HepG2 (cell line): Measurements from ENCODE around the gene TTN. TPM values are rescaled to one million over a fixed set of nuclear protein-coding genes. Genes with fewer than 3 reads are reported as not detected.

ENCODE experiments used
- GZF1 ChIP-seq: sonication (generic); formaldehyde crosslinking; IDR thresholded peaks from 2 replicates; pipeline ENCODE4 v1.5.1; 2020; ENCODE audit warnings: mild to moderate bottlenecking, missing genetic modification reagents
- MED13 ChIP-seq: sonication (generic); formaldehyde crosslinking; IDR thresholded peaks from 2 replicates; pipeline ENCODE4 v1.5.0; 2020; ENCODE audit warnings: missing genetic modification reagents
- NKX3-1 ChIP-seq: sonication (generic); formaldehyde crosslinking; IDR thresholded peaks from 2 replicates; pipeline ENCODE4 v1.5.0; 2020; ENCODE audit warnings: missing genetic modification reagents
- PHB2 ChIP-seq: fragments of 450-650 bp; IDR thresholded peaks from 2 replicates; pipeline ENCODE4 v1.6.1; 2018; ENCODE audit not compliant: partially characterized antibody
- PRPF4 ChIP-seq: fragments of 200-400 bp; formaldehyde crosslinking; IDR thresholded peaks from 2 replicates; pipeline ENCODE4 v1.6.1; 2016; ENCODE audit warnings: low read length, low read depth; ENCODE audit not compliant: poor library complexity, severe bottlenecking
- RARA ChIP-seq: IDR thresholded peaks from 2 replicates; pipeline ENCODE4 v1.6.1; 2016; ENCODE audit warnings: missing genetic modification reagents, missing compliant biosample characterization
- SATB2 ChIP-seq: sonication (generic); formaldehyde crosslinking; IDR thresholded peaks from 2 replicates; pipeline ENCODE4 v1.5.0; 2020; ENCODE audit warnings: missing genetic modification reagents
- SMARCE1 ChIP-seq: fragments of 450-650 bp; IDR thresholded peaks from 2 replicates; pipeline ENCODE4 v1.6.1; 2017; ENCODE audit warnings: borderline replicate concordance
- SP4 ChIP-seq: sonication (generic); formaldehyde crosslinking; IDR thresholded peaks from 2 replicates; pipeline ENCODE4 v1.8.1; 2023; ENCODE audit warnings: mild to moderate bottlenecking, missing genetic modification reagents
- SRF ChIP-seq: IDR thresholded peaks from 2 replicates; pipeline ENCODE4 v1.6.1; 2011; ENCODE audit warnings: mild to moderate bottlenecking, low read depth, low read length, moderate library complexity
- TERF1 ChIP-seq: sonication (generic); formaldehyde crosslinking; IDR thresholded peaks from 2 replicates; pipeline ENCODE4 v1.8.0; 2022; ENCODE audit warnings: mild to moderate bottlenecking, missing genetic modification reagents, moderate library complexity
- ZNF136 ChIP-seq: sonication (generic); formaldehyde crosslinking; IDR thresholded peaks from 2 replicates; pipeline ENCODE4 v1.8.1; 2022; ENCODE audit warnings: low read depth, mild to moderate bottlenecking, moderate library complexity, missing genetic modification reagents
- ZNF143 ChIP-seq: sonication (generic); formaldehyde crosslinking; IDR thresholded peaks from 2 replicates; pipeline ENCODE4 v1.4.0; 2020; ENCODE audit warnings: missing genetic modification reagents
- ZNF235 ChIP-seq: sonication (generic); formaldehyde crosslinking; IDR thresholded peaks from 2 replicates; pipeline ENCODE4 v1.8.1; 2023; ENCODE audit warnings: mild to moderate bottlenecking, missing genetic modification reagents, borderline replicate concordance
- ZNF318 ChIP-seq: sonication (generic); formaldehyde crosslinking; IDR thresholded peaks from 2 replicates; pipeline ENCODE4 v1.4.0; 2020; ENCODE audit warnings: mild to moderate bottlenecking, missing genetic modification reagents
- ZNF382 ChIP-seq: sonication (generic); formaldehyde crosslinking; IDR thresholded peaks from 2 replicates; pipeline ENCODE4 v1.5.0; 2020; ENCODE audit warnings: missing genetic modification reagents, mild to moderate bottlenecking, borderline replicate concordance
- ZNF562 ChIP-seq: sonication (generic); formaldehyde crosslinking; IDR thresholded peaks from 2 replicates; pipeline ENCODE4 v1.8.0; 2022; ENCODE audit warnings: missing genetic modification reagents, borderline replicate concordance
- ZNF564 ChIP-seq: sonication (generic); formaldehyde crosslinking; IDR thresholded peaks from 2 replicates; pipeline ENCODE4 v1.8.1; 2023; ENCODE audit warnings: mild to moderate bottlenecking, missing genetic modification reagents
- ZNF615 ChIP-seq: sonication (generic); formaldehyde crosslinking; IDR thresholded peaks from 2 replicates; pipeline ENCODE4 v1.5.0; 2020; ENCODE audit warnings: mild to moderate bottlenecking, missing genetic modification reagents, borderline replicate concordance
- ZNF749 ChIP-seq: sonication (generic); formaldehyde crosslinking; IDR thresholded peaks from 2 replicates; pipeline ENCODE4 v1.8.0; 2022; ENCODE audit warnings: mild to moderate bottlenecking, missing genetic modification reagents, moderate library complexity, borderline replicate concordance
- polyA plus RNA-seq, 8 experiments: library from polyadenylated mRNA; depleted of rRNA in 3 of 8; stranded (reverse) in 7 of 8; unstranded in 1 of 8; fragments of >200 nt; fragmentation: Illumina TruSeq in 4 of 8; extraction: Trizol in 4 of 8; gene quantifications; 2 replicates each; pipeline versions ENCODE4 v1.2.1 to v1.2.3, GENCODE V29; 2011 to 2016; ENCODE audit warnings: low read depth in 4 of 8, missing spikeins in 1 of 8, mixed read lengths in 1 of 8; ENCODE audit not compliant: insufficient read depth in 1 of 8
- total RNA-seq, 5 experiments: library from RNA; depleted of rRNA; stranded (reverse); fragments of >200 nt; fragmentation: Illumina TruSeq; extraction: Trizol; gene quantifications; 2 replicates each; pipeline ENCODE4 v1.2.3, GENCODE V29; 2016; ENCODE audit warnings: low read depth in 1 of 5

The TTN gene
- total and polyA plus RNA-seq, 2 of the 13 experiments (the other 11 are each of a cell fraction or from before 2014, with no cell fraction given): under 0.01 TPM

GRCh38 chr2:178480227-178481181 is 326.7 kb downstream of the TTN start, which contains the start of gene PLEKHA3 (continued):
- no peak for TF ChIP-seq ZNF136 (CRISPR knock-in tag)
- TF ChIP-seq MED13 (CRISPR knock-in tag): peak; percentile 50; the same call in 1 of the 2 replicates
- TF ChIP-seq ZNF615: no peak
- no peak for TF ChIP-seq GZF1
- TF ChIP-seq PRPF4: no peak
- no peak for TF ChIP-seq ZNF318 (CRISPR knock-in tag)
- TF ChIP-seq SP4 (CRISPR knock-in tag): peak; percentile 81
- no peak; the same call in 1 of the 2 replicates for TF ChIP-seq ZNF749 (CRISPR knock-in tag)
- TF ChIP-seq NKX3-1 (CRISPR knock-in tag): peak; percentile 63; the same call in 1 of the 2 replicates
- TF ChIP-seq SRF: no peak
- TF ChIP-seq ZNF382 (CRISPR knock-in tag): no peak
- no peak for TF ChIP-seq TERF1 (CRISPR knock-in tag)
- TF ChIP-seq ZNF235 (CRISPR knock-in tag): peak; percentile 77; the same call in 1 of the 2 replicates
- TF ChIP-seq ZNF562 (CRISPR knock-in tag): no peak
- no peak for TF ChIP-seq SMARCE1
- peak; percentile 50; the same call in 1 of the 2 replicates for TF ChIP-seq SATB2 (CRISPR knock-in tag)
- TF ChIP-seq ZNF143 (CRISPR knock-in tag): peak; percentile 52; the same call in 1 of the 2 replicates
- 0 out of 2 replicates have a peak, but pooled peaks have one; percentile 13 for TF ChIP-seq RARA (CRISPR knock-in tag)
- no peak for TF ChIP-seq PHB2
- TF ChIP-seq ZNF564 (CRISPR knock-in tag): peak; percentile 70; the same call in 1 of the 2 replicates
